HG03280 (cell line): ENCODE results near the gene CASK.

ENCODE experiments used
- ATAC-seq: cut with Tn5 transposase; IDR thresholded peaks from one replicate; pipeline ENCODE4 v1.9.1; 2021; ENCODE audit warnings: mild to moderate bottlenecking, moderate library complexity; ENCODE audit not compliant: unreplicated experiment

Gene CASK

DNA sequence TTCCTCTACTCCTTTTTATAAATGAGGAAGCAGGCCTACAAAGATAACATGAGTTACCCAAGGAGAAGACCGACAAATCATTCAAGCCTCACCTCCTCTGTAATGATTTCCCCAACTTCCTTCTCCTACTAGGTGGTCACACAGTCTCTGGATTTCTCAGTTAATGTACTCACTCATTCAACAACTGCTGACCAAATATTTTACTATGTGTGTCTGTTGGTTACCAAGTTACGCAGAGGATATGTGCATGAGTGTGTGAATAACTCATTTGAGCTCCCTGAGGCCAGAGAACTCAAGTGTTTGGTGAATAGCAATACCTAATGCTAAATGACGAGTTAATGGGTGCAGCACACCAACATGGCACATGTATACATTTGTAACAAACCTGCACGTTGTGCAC, 10.4 kb downstream of the CASK start:
- ATAC-seq = no peak

DNA sequence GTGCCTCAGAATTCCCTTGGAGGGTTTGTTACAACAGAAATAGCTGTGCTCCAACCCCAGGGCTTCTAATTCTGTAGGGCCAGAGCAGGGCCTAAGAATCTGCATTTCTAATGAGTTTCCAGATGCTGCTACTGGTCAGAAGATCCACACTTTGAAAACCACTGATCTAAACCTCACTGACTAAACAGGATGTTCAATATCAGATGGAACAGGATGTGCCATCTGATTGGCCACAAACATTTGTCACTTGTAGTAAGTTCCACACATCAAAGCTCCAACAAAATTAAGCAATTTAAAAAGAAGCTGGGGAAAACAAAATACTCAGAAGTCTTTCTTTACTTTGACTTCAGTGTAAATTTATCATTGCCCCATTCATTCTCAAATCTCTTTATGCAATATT, 14.3 kb downstream of the CASK start:
- no peak for ATAC-seq

DNA sequence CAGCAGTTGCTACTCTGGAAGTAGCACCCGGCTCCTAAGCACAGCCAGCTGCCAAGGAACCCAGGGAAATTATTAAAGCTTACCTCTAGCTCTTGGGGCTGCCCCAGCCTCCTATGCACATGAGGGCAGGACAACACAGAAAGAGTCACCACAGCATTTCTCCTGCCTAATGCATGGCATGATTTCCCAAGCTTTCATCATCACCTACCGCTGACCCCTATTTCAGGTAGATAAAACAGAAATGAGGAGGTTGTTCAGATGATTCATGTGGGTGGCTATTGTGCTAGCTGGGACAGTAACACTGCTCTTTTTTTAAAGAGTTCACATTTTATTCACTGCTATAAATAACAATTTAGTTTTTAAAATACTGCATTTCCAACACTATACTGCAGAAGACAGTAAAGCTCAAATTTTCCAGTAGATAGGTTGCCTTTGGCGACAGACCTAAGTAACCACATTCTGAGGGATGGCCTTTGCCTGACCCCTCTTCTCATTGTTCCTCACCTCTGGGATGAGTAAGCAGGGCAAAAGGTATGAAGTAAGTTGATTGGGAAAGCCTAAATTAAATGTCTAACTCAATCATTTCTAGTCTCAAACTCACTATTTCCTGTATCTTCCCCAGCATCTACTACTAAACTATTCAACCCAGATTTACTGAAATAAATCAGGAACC, 16.7 kb downstream of the CASK start:
- no peak for ATAC-seq

DNA sequence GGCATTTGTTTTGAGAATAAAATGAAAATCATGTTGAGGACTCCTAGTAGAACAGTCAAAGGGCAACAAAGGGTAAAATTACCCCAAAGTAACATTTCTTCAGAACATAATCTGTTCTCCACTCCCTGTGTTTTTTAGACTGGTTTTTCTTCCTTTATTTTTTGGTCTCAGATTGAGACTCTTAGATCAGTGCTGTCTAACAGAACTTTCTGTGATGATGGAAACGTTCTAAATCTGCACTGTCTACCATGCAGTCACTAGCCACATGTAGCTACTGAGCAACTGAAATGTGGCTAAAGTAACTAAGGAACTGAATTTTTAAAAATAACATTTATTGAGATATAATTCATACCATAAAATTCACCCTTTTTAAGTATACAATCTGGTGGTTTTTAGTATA, 19.8 kb downstream of the CASK start:
- ATAC-seq = no peak

DNA sequence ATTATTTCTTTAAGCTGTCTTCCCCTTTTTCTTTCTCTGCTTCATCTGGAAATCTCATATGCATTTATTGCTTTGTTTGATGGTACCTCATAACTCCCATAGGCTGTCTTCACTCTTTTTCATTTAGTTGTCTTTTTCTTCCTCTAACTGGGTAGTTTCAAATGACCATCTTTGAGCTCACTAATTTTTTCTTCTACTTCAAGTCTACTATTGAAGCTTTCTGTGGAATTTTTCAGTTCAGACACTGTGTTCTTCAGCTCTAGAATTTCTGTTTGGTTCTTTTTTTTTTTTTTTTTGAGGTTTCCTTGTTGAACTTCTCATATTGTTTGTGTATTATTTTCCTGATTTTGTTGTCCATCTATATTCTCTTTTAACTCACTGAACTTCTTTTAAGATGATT, 23.0 kb downstream of the CASK start:
- no peak for ATAC-seq

DNA sequence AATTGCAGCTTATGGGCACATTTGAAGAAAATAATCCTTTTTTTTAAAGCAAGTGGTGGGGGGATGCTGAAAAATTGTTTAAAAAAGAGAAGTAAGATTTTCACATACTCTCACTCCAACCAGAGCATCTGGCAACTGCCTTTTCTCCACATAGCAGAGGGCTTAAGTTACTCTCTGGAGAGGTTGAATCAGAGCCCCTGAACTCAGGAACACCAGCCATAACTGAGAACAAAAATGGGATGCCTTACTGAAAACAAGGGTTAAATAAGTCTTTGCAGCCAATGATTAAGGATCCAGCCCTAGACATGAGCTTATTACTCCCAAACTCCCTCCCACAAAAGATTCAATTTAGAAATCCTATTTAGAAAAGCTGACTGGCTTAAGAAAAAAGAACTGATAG, 27.5 kb downstream of the CASK start:
- ATAC-seq = no peak

DNA sequence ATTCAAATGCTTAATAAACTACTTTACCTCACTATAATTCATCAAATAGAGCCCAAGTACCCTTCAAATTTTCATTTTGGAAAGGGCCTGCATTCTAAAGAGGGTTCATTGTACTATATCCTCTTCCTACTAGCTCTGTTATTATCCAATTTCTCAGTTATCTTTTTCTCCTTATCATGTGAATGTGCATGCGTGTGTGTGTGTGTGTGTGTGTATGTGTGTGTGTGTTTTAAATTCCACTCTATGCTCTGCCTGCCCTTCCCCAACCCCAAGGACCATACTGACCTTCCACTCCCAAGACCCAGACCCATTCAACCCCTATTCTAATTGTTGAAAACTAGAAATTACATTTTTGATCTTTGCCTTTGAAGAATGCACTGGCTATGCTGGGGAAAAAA, 33.3 kb downstream of the CASK start:
- no peak for ATAC-seq

DNA sequence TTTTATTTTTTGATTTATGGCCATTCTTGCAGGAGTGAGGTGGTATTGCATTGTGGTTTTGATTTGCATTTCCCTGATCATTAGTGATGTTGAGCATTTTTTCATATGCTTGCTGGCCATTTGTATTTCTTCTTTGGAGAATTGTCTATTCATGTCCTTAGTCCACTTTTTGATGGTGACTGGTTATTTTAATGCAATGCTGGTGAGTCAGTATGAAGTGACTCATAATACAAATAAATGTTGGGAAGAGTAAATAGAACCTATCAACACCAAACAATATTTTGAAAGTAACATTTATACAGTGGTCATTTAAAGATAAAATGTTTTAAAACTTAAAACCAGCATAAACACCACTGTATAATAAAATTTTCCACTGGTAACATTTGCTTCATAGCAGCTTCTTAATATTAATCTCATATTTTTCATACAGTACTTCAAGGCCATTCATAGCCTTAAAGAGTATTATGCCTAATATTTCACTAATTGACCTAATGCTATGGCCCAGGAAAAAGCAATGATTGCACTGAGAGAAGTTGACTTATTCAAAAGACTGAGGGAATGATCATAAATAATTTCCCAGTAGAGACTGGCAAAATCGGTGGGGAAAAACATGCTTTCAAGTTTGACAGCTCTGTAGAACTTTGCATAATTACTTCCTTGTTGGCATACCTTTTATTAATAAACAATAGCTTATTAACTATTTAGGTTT, 33.9 kb downstream of the CASK start:
- ATAC-seq = no peak

DNA sequence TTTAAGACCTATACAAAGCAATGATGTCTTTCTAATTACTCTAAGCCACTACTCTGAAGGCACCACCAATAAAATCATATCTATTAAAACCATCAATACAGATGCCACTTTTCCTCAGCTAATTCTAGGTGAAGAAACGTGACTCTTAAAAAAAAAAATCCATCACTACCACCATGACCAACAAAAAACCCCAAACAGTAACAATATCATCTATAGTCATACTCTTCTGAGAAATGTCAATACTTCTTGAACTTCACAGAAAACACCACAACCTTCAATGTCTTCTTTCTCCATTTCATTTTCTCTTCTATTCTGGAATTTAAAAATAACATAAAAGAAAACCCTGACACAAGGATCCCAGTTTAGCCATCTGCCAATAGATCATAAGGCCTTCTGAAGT, 35.7 kb downstream of the CASK start:
- ATAC-seq = no peak

DNA sequence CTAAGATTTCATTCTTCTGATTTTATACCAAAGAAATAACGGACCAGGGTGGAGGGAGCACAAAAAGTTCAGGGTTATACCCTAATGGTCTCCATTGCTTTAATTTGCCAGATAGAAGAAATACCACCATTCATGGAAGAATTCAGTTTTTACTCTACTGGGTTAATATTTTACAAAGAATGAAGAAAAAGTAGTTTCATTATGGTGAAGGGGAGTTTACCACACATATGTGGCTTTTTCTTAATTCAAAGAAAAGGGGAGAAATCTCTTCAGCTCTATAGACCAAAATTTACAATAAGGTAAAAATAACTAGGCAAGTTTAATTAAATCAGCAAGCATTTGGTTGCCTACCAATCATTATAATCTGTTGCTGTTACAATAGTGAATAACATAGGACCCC, 37.6 kb downstream of the CASK start:
- ATAC-seq = no peak

DNA sequence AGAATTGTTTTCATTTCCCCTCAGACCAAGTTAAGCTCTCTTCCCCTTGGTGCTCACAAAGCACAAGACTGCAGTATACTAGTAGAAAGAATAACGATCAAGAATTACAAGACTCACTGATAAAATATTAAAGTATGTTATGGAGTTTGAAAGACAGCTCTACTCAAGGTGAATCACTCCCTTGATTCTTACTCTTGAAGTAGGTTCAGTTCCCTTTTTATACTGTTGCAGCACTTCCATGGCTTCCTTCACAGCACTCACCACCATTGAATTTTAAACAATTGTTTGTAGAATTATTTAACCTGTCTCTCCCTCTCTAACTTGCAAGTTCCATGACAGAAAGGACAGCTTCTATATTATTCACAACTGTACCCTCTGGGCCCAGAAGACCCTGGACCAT, 42.2 kb downstream of the CASK start:
- ATAC-seq = no peak

DNA sequence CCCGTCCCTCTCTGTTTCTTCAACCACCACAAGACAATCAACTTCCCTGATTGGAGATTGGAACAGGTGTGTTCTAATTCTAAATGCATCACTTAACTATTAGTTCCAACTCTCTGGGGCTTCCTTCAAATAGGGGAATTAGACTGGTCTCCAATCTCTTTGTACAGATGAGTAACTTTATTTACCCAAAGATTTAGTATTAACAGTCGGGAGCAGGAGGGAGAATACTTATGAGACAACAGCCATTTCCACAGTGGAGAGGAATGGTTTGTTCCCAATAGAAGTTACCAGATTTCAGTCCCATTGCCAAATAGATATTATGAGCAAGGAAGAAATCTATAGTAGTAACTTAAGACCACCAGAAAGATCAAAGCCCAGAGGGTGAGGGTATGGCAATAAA, 46.2 kb downstream of the CASK start:
- ATAC-seq = no peak

DNA sequence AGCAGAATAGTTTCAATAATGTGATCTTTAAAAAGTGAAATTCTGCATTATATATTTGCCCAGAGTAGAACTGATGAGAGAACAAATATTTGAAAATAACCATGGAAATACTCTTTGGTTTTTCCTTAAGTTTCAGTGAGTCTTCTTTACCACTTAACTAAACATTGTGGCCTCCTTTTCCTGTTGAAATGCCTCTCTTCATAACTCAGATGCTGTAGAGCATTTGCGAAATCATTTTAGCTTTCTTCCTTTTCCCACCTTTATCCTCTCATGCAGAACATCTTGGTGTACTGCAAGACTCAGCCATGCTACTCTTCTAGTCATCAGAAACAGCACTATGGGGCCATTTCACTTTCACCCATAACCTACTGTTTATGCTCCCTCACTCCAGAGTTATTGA, 48.2 kb downstream of the CASK start:
- ATAC-seq = no peak

DNA sequence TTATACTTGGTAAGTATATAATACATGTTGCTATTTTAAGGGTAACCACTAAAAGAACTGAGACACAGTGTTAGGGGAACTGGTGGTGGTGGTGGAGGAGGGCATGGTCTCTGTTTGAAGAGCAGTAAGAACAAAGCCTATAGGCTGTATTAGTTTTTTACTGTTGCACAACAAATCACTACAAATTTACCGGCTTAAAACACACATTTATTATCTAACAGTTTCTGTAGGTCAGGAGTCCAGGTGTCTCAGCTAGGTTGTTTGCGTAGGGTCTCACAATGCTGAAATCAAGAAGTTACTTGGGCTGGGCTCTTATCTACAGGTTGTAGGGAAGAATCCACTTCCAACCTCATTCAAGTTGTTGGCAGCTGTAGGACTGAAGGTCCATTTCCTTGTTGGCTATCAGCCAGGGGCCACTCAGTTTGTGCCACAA, 52.6 kb downstream of the CASK start:
- no peak for ATAC-seq

DNA sequence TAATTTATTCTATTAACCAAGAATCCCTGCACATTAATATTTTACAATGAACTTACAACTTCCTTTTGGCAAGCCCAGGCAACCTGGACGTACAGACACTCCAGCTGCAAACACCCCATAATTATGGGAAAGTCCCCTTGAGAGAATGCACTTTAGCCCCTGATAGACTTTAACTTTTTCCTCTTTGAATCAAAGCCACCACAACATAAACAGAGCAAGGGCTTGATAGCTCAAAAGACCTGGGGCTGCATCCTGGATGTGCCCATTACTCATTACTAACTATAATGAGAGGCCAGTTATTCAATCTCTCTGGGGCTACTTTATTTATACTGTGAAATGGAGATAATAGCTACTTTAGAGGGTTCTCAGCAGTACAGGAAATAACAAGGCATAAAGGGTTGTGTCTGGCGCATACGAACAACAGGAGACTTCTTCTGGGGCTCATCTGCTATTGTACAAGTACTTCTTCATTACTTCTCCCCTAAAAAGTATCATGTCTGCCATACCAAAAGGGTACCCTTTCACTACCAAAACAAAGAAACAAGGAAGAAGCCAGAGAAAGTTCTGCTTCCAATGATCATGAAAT, 54.9 kb downstream of the CASK start:
- no peak for ATAC-seq

DNA sequence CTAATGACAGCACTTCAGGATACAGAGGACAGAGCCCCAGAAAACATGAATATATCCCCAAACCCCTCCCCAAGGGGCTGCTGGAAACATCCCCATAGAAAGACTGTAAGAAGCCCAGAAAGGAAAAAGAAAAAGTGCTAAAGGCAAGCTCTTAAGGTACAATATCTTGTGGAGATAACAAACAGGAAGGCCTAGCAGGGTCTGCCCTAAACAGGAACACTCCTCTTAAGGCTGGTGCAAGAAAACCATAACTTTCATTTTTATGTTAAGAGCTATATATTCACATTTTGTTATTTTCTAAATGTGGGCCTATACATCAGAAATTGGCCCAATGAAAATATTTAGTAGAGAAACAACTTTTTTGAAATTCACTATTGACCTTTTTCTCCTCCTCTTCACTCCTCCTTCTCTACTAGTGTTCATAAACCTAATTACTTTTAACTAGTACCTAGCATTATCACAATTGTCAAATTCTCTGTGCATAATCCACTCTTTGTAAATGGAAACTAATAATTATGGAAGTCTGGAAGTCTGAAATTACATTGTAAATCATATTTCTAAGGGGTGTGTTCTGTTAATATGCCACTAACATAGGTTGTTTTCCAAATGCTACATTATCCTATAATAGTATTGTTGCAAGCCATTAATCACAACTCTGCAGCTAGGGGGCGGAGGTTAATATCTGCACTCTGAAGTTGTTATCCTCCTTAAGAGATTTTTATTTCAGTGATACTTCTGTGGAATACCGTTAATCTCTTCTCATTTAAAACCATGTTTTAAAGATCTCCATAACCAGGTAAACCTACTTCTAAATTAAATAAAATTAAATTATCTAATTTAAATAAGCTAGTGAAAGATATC, 59.8 kb downstream of the CASK start:
- ATAC-seq = no peak

DNA sequence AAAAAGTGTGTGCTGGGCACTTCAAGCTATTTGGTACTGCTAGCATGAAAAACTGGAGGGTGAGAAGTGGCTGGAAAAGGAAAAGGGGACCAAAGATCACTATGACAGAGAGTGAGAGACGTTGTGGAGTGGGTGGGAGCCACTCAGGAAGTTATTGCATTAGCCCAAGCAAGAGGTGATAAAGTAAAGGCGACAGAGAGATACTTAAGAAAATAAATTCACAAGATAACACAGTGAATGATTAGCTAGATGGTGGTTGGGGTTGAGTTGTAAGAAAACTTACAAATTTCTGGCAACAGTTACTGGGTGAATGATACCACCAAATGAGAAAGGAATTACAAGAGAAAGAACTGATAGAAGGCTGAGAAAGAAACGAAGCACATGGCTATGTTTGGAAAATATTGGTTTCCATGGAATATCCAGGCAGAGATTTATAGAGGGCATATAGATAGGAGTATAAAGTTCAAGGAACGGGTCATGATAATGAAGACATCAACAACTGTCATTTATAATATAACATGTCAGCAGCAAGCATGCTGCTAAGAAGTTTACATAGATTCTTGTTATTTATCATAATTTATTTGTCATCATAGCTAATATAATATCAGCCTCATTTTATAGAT, 60.7 kb downstream of the CASK start:
- ATAC-seq = no peak

DNA sequence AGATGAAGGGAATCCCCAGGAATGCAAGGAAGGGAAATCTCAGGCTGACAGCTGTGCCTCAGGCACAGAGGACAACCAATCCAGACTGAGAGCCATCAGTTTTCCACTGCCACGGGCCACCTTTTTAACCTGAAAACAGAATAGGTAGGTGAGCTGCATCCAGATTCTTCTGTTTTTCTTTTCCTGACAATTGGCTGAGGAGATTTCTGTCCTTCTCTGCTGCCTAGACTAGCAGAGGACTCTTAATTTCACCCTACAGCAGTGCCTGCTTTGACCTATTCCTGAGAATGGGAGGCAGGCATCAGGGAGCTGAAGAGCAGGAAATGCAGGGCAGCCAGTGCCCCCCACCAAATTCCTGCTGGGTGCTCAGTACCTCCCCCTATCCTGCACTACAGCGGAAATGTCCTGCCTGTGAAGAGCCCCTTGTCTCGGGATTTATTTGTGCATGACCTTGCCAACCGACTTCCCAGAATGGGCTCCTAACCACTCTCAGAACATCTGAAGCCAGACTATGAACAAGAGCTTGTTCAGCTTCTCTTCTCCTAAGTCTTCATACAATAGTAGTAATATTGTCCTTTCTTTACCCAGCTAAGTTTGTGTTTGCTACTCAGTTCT, 65.1 kb downstream of the CASK start:
- ATAC-seq = no peak

DNA sequence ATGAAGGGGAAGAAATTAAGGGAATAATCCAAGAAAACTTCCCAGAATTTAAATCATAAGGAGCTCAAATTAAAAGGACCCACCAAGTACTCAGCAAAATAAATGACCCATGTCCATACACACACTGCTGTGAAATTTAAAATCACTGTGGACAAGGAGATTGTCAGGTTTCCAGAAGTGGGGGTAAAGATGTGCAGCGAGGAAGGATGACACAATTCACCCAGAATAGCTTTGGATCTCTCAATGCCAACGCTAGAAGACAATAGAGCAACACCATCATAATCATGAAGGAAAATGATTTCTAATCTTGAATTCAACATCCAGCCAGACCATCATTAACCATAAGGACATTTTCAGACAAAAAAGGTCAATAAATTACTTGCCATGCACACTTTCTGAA, 65.7 kb downstream of the CASK start:
- ATAC-seq = no peak

DNA sequence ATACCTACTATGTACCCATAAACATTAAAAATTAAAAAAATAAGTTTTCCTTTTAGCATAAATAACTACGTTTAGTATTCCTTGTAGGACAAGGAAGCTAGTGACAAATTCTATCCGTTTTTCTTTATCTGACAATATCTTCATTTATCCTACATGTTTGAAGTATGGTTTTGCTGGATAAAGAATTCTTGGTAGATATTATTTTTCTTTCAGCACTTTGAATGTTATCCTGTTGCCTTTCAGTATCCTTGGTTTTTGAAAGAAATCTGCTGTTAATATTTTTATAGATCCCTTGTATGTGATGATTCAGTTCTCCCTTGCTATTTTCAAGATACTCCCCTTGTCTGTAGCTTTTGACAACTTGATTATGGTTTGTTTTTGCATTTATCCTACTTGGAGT, 76.6 kb downstream of the CASK start:
- ATAC-seq = no peak
